HG03060 (cell line): ENCODE data around the gene HBEGF.

ENCODE experiments used
- ATAC-seq: cut with Tn5 transposase; IDR thresholded peaks from one replicate; pipeline ENCODE4 v1.9.1; 2021; ENCODE audit warnings: low read depth, moderate number of reproducible peaks; ENCODE audit not compliant: unreplicated experiment

HBEGF gene

DNA sequence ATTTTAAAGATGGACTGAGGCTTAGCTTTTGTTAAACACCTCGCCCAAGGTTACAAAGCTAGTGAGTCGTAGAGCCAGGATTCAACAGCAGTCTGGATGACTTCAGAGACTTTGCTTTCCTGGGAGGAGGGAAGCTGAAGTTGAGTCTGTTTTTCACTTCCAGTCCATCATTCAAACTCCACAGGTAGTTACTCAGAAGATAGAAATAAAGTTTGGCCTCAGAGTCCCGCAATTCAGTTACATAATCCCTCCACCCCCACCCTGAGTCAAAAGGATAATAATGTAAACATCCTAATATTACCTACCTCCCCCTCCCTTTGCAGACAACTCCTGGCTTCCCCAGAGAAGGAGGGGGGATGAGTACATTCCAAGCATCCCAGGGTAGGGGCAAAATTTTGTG lies 8.1 kb downstream of the HBEGF start:
- ATAC-seq, result no peak

- no peak for ATAC-seq
Measured at GRCh38 chr5:140337880-140338279, 8.5 kb downstream of the HBEGF start.

GRCh38 chr5:140336388-140336787 lies 10.0 kb downstream of the HBEGF start:
- ATAC-seq, result no peak

GRCh38 chr5:140331638-140332037 lies 14.8 kb downstream of the HBEGF start:
- ATAC-seq, result no peak

GRCh38 chr5:140329739-140330481 lies 16.5 kb downstream of the HBEGF start:
- no peak for ATAC-seq

- ATAC-seq, result no peak
Measured at GRCh38 chr5:140328036-140328764, 18.2 kb downstream of the HBEGF start.

DNA sequence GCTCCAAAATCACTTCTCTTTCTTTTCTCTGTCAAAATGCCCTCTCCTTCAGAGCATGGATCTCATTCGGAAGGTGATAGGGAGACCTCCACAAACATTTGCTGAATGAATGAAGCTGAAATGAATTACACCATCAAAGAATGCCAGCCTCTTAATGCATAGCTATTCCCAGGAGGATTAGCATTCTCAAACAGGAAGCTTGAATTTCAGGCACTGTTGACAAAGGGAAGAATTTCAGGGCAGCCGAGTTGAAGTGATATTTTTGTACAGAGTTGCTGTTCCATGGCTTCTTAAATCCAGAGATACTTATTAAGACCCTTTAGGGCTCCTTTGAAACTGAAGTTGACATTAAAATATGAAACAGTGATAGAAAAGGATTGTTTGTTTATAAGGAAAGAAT lies 18.8 kb downstream of the HBEGF start:
- no peak for ATAC-seq

DNA sequence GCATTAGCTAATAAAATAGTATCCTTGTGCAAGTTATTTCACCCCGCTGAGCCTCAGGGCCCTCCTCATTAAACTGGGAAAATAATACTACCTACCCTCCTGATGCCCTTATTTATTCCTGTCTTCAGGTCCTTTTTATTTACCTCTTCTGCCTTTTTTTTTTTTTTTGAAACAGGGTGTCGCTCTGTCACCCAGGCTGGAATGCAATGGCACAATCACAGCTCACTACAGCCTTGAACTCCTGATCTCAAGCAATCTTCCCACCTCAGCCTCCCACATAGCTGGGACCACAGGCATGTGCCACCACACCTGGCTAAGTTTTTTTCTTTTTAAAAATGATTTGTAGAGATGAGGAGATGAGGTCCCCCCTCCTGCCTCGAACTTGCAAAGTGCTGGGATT lies 20.9 kb downstream of the HBEGF start:
- no peak for ATAC-seq

DNA sequence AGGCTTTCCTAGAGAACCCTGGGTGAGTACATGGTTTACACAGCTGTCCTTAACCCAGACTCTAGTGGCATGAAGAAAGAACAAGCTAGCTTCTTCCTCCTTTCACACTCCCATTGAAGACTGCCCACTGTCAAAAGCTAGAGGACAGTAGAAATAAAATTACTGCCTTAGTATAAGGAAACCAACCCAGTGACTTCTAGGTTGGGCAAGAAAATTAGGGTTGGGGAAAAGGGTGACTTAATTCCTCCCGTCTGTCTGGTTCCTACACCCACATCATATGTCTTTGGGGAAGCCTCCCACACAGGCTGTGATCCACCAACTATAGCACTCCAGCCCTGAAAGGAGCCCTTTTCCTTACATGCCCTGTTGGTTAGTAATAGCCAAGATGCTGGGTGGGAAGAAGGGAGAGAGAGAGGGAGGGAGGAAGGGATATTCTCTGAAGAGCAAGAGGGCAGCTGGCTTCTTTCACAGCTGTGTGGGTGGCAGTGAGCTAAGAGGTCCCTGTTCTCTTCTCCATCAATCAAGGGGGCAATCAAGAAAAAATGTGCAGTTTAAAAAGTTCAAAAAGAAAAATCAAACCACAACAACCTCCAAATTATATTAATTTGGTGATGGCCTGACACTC lies 21.7 kb downstream of the HBEGF start:
- ATAC-seq, result no peak

- no peak for ATAC-seq
Measured at GRCh38 chr5:140324041-140324600, 22.3 kb downstream of the HBEGF start.

- no peak for ATAC-seq
Measured at GRCh38 chr5:140322751-140323731, 23.4 kb downstream of the HBEGF start.

DNA sequence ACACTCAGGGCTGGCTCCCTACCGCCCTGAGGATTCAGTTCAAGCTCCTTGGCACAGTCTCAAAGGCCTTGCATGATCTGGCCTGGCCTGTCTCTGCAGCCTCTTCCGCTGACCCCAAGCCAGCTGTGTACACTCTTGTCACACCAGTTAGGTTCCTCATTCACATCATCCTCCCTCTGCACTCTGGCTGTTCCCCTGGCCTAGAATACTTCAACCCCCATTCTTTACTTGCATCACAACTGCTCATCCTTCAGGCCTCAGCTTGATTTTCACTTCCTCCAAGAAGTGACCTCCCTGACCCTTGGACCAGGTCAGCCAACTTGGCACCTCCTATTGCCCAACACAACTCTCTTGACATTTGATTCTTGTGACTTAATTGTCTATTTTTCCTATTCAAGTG lies 24.6 kb downstream of the HBEGF start:
- ATAC-seq, result no peak

- ATAC-seq, result no peak
Measured at GRCh38 chr5:140319833-140320232, 26.6 kb downstream of the HBEGF start.

DNA sequence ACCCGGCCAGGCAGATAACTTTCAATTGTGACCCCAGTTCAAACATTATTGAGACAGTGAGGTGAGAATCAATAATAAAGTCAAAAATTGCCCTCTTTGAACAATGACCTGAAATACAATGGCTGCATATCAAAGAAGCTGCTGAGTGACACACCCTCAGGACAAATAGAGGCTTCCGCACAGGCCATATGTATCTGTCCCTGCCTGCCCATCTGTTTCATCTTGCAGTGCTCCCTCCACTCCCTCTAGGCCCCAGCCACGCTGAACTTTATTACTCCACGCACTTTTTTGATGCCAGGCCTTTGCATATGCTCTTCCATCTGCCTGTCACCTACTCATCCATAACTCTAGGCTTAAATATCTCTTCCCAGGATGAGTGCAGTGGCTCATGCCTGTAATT lies 27.6 kb downstream of the HBEGF start:
- no peak for ATAC-seq

DNA sequence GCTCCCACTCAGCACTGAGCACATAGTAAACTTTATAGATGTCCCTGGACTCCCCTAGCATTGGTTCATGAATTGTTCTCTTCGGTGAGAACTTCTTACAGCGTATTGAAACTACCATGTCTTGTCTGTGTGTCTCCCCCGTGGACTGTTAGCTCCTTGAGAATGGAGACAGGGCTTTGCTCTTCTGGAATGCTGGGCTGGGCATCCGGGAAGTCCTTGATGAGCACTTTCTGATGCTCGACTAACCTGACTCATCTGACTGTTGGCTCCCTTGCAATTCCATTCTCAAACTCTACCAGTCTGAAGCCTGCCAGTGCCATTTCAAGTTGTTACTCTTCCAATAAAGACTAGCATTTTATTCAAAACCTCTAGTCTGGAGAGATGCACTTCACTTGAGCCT lies 28.5 kb downstream of the HBEGF start:
- ATAC-seq, result no peak

GRCh38 chr5:140312791-140313189 lies 33.6 kb downstream of the HBEGF start:
- ATAC-seq, result no peak

GRCh38 chr5:140312067-140312790 lies 34.2 kb downstream of the HBEGF start:
- no peak for ATAC-seq

- no peak for ATAC-seq
Measured at GRCh38 chr5:140311011-140311467, 35.4 kb downstream of the HBEGF start.

GRCh38 chr5:140310434-140310833 lies 36.0 kb downstream of the HBEGF start:
- no peak for ATAC-seq
